Natural killer cell (primary cell): ENCODE results near the gene DPYD. TPM values are rescaled to one million over a fixed set of nuclear protein-coding genes. Genes with fewer than 3 reads are reported as not detected.

Experiments
- ATAC-seq, 3 donors: fragments of 150-1000 bp in 2 of 3; fragments of 200-7000 bp in 1 of 3; cut with Tn5 transposase; 1 replicate in 1 of 3; 2 replicates in 2 of 3; pipeline ENCODE4 v1.10.0; 2021; ENCODE audit warnings: mild to moderate bottlenecking in 2 of 3, moderate library complexity in 2 of 3
- DNase-seq, 2 donors: peaks; one replicate each; pipeline versions ENCODE4 v3.0.0 to v3.0.0-alpha.2; 2013 to 2021; ENCODE audit warnings: mixed read lengths in 1 of 2
- H3K27ac ChIP-seq: one replicate; pipeline ENCODE4 v1.5.1; 2013; ENCODE audit warnings: mild to moderate bottlenecking, low read length
- H3K27me3 ChIP-seq: one replicate; pipeline ENCODE4 v1.6.1; 2013; ENCODE audit warnings: low read length; ENCODE audit not compliant: control insufficient read depth, insufficient read depth
- H3K36me3 ChIP-seq: one replicate; pipeline ENCODE4 v1.6.1; 2013; ENCODE audit warnings: low read length; ENCODE audit not compliant: control insufficient read depth, insufficient read depth
- H3K4me1 ChIP-seq: one replicate; pipeline ENCODE4 v1.6.1; 2013; ENCODE audit warnings: low read length; ENCODE audit not compliant: control insufficient read depth, insufficient read depth
- H3K4me3 ChIP-seq: one replicate; pipeline ENCODE4 v1.5.1; 2013; ENCODE audit warnings: low read length
- H3K9me3 ChIP-seq: one replicate; pipeline ENCODE4 v1.6.1; 2013; ENCODE audit warnings: low read length; ENCODE audit not compliant: control insufficient read depth, insufficient read depth
- H3K27ac Mint-ChIP-seq, 2 donors: one replicate each; pipeline ENCODE4 v1.8.0; 2022; ENCODE audit warnings: mild to moderate bottlenecking in 2 of 2, mixed read lengths in 2 of 2, moderate library complexity in 1 of 2
- H3K27me3 Mint-ChIP-seq, 2 donors: one replicate each; pipeline ENCODE4 v1.8.0; 2022; ENCODE audit warnings: low read depth in 2 of 2, mixed read lengths in 2 of 2
- H3K36me3 Mint-ChIP-seq: one replicate; pipeline ENCODE4 v1.8.0; 2022; ENCODE audit warnings: mixed read lengths
- H3K4me1 Mint-ChIP-seq, 2 donors: one replicate each; pipeline ENCODE4 v1.8.0; 2022; ENCODE audit warnings: mixed read lengths in 2 of 2
- H3K4me3 Mint-ChIP-seq: one replicate; pipeline ENCODE4 v1.8.0; 2022; ENCODE audit warnings: mild to moderate bottlenecking, moderate library complexity, mixed read lengths
- H3K9me3 Mint-ChIP-seq, 2 donors: one replicate each; pipeline ENCODE4 v1.8.0; 2022; ENCODE audit warnings: mixed read lengths in 2 of 2
- CTCF ChIP-seq: fragments of 200-600 bp; IDR thresholded peaks from one replicate; pipeline ENCODE4 v1.8.0; 2022; ENCODE audit warnings: antibody characterized with exemption
- WGBS: methylation state at CpG from one replicate; pipeline ENCODE4 v1.1.7; 2013; ENCODE audit warnings: missing lambda C conversion rate; ENCODE audit not compliant: insufficient coverage; 5-methylcytosine and 5-hydroxymethylcytosine counted together
- intact Hi-C: fragments of 100-400 bp; cut with micrococcal nuclease; formaldehyde crosslinking; loops from one replicate; pipeline ENCODE4 v1.14.2; 2022
- total RNA-seq, 4 donors: library from RNA; stranded (reverse); fragments of 120-200 nt in 1 of 4; gene quantifications; one replicate each; pipeline versions ENCODE4 v1.2.3 to v1.2.4, GENCODE V29; 2013 to 2022

DPYD gene
- total RNA-seq, 3 donors from 2014 or later (not counting 1 experiment from before 2014, with no cell fraction given) = 56.6 to 66.7 (median 56.9) TPM

- no peaks in the 10 kb centered on the region for H3K36me3 Mint-ChIP-seq
- no peak overlapping the region for H3K27ac Mint-ChIP-seq
- Histone ChIP-seq H3K36me3 (no peaks in the 10 kb centered on the region), H3K9me3 (no peaks in the 10 kb centered on the region), H3K4me3 (no peak overlapping the region), H3K27me3 (no peaks in the 10 kb centered on the region), H3K4me1 (no peaks in the 10 kb centered on the region), H3K27ac (no peak overlapping the region)
- no peak for TF ChIP-seq CTCF
- intact Hi-C loops = no loop called here
- WGBS = 61% methylated on average over 4 of the region's 4 CpGs
- DNase-seq = no peak
- no peaks in the 10 kb centered on the region for H3K9me3 Mint-ChIP-seq
- no peak overlapping the region for H3K4me3 Mint-ChIP-seq
- ATAC-seq = no peak
- no peaks in the 10 kb centered on the region for H3K27me3 Mint-ChIP-seq
- H3K4me1 Mint-ChIP-seq = peaks cover 16 to 36% of the 10 kb centered on the region in 2 donors
These were observed 760.0 kb downstream of the DPYD start for GRCh38 chr1:97160818-97161217.

- H3K4me3 Mint-ChIP-seq = no peak overlapping the region
- no peaks in the 10 kb centered on the region for H3K9me3 ChIP-seq
- no peak for DNase-seq
- intact Hi-C loops = no loop called here
- H3K4me1 ChIP-seq = no peaks in the 10 kb centered on the region
- TF ChIP-seq CTCF = no peak
- H3K36me3 Mint-ChIP-seq = no peaks in the 10 kb centered on the region
- H3K27me3 ChIP-seq = no peaks in the 10 kb centered on the region
- H3K27ac ChIP-seq = no peak overlapping the region
- H3K4me1 Mint-ChIP-seq = peaks cover 13 to 32% of the 10 kb centered on the region in 2 donors
- no peak overlapping the region for H3K27ac Mint-ChIP-seq
- ATAC-seq = no peak
- H3K9me3 Mint-ChIP-seq = no peaks in the 10 kb centered on the region
- H3K4me3 ChIP-seq = no peak overlapping the region
- H3K36me3 ChIP-seq = no peaks in the 10 kb centered on the region
- H3K27me3 Mint-ChIP-seq = no peaks in the 10 kb centered on the region
These were observed 761.5 kb downstream of the DPYD start for GRCh38 chr1:97159342-97159741.

- H3K27ac ChIP-seq = no peak overlapping the region
- H3K4me1 ChIP-seq = no peaks in the 10 kb centered on the region
- ATAC-seq (no peak), DNase-seq (no peak)
- Mint-ChIP-seq H3K9me3 (no peaks in the 10 kb centered on the region), H3K27me3 (no peaks in the 10 kb centered on the region), H3K4me1 (peaks cover 6 to 26% of the 10 kb centered on the region in 2 donors), H3K36me3 (peaks cover 5% of the 10 kb centered on the region), H3K4me3 (no peak overlapping the region), H3K27ac (no peak overlapping the region)
- H3K9me3 ChIP-seq = no peaks in the 10 kb centered on the region
- no peak overlapping the region for H3K4me3 ChIP-seq
- no peak for TF ChIP-seq CTCF
- no CpG with 5 or more reads among the region's 1 CpG for WGBS
- intact Hi-C loops = no loop called here
- H3K36me3 ChIP-seq = no peaks in the 10 kb centered on the region
- no peaks in the 10 kb centered on the region for H3K27me3 ChIP-seq
These were observed 762.1 kb downstream of the DPYD start for GRCh38 chr1:97158691-97159096.

DNA sequence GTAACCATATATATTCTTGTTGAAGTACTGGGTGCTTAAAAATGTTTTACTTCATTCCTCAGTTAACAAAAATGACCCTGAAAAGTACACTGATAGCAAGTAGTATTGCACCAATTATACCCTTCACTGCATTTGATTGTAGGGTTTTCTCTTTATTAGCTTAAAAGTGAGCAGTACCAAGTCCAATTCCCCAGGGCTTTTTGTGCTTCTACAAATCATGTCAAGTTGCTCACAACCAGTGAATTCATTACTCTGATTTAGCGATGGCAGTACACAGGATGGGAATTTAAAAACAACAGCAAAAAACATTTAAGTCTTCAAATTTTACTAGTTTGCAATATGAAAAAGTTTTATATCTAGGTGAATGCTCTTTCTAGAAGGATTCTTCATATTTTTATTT is 762.8 kb downstream of the DPYD start:
- H3K4me1 Mint-ChIP-seq = peaks cover 0 to 20% of the 10 kb centered on the region in 2 donors
- intact Hi-C loops = no loop called here
- no peak for ATAC-seq
- Histone ChIP-seq H3K4me1 (no peaks in the 10 kb centered on the region), H3K27me3 (no peaks in the 10 kb centered on the region), H3K36me3 (no peaks in the 10 kb centered on the region), H3K9me3 (no peaks in the 10 kb centered on the region), H3K27ac (no peak overlapping the region), H3K4me3 (no peak overlapping the region)
- TF ChIP-seq CTCF = no peak
- WGBS = no CpG with 5 or more reads among the region's 1 CpG
- H3K9me3 Mint-ChIP-seq = no peaks in the 10 kb centered on the region
- no peaks in the 10 kb centered on the region for H3K27me3 Mint-ChIP-seq
- no peak for DNase-seq
- H3K36me3 Mint-ChIP-seq = peaks cover 12% of the 10 kb centered on the region
- H3K27ac Mint-ChIP-seq = no peak overlapping the region
- no peak overlapping the region for H3K4me3 Mint-ChIP-seq
